NB4 (cell line): ENCODE results near the gene ATP5ME.

Experiments used
- DNase-seq: peaks from one replicate; pipeline ENCODE4 v3.0.0; 2010; ENCODE audit warnings: low read depth
- H3K4me3 ChIP-seq: one replicate; pipeline ENCODE4 v1.5.1; 2011; ENCODE audit warnings: mild to moderate bottlenecking, low read depth, low read length, moderate library complexity
- MYC ChIP-seq: IDR thresholded peaks from 2 replicates; pipeline ENCODE4 v1.6.1; 2011; ENCODE audit warnings: low read depth, low read length
- POLR2A ChIP-seq: IDR thresholded peaks from 2 replicates; pipeline ENCODE4 v1.6.1; 2011; ENCODE audit warnings: mild to moderate bottlenecking; ENCODE audit not compliant: insufficient read length; ENCODE audit errors: extremely low read depth
- TF ChIP-seq, protein P1 (sequence below): IDR thresholded peaks from one replicate; pipeline ENCODE4 v1.5.1; 2012; ENCODE audit warnings: low read depth, low read length
- TF ChIP-seq, protein P2 (sequence below): IDR thresholded peaks from 2 replicates; pipeline ENCODE4 v1.6.1; 2011; ENCODE audit warnings: low read depth, low read length

ATP5ME gene

DNA sequence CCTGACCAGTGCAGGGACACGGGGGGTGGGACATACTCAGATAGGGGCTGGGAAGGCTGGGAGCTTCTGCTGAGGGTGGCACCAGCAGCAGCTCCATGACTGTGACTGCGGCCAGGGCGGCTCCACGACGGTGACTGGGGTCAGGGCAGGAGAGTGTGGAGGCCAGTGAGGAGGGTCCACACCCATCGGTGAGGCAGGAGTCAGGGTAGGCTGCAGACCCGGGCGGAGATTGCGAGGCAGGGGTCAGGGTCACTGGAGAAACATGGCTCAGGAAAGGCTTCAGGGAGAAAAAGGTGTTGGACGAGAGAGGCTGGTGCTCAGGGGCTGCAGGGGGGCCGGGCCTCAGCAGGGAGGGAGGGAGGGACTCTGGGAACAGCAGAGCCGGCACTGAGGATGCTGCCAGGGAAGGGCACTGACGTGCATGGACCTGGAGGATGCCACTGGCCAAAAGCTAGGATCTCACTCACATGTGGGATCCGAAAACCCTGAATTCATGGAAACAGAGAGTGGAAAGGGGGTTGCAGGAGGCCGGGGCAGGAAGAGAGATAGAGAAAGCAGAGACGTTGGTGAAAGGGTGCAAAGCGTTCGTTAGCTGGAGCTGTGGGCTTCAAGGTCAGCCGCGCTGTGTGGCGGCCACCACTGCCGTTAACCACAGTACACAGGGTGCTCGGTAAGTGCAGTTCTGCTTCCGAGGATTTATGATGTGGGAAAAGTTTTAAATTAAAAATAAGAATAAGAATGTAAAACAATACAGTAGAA is 22.0 kb downstream of the ATP5ME start:
- TF ChIP-seq, protein P1, sequence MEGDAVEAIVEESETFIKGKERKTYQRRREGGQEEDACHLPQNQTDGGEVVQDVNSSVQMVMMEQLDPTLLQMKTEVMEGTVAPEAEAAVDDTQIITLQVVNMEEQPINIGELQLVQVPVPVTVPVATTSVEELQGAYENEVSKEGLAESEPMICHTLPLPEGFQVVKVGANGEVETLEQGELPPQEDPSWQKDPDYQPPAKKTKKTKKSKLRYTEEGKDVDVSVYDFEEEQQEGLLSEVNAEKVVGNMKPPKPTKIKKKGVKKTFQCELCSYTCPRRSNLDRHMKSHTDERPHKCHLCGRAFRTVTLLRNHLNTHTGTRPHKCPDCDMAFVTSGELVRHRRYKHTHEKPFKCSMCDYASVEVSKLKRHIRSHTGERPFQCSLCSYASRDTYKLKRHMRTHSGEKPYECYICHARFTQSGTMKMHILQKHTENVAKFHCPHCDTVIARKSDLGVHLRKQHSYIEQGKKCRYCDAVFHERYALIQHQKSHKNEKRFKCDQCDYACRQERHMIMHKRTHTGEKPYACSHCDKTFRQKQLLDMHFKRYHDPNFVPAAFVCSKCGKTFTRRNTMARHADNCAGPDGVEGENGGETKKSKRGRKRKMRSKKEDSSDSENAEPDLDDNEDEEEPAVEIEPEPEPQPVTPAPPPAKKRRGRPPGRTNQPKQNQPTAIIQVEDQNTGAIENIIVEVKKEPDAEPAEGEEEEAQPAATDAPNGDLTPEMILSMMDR = no peak
- TF ChIP-seq MYC (no peak), POLR2A (no peak)
- TF ChIP-seq, protein P2, sequence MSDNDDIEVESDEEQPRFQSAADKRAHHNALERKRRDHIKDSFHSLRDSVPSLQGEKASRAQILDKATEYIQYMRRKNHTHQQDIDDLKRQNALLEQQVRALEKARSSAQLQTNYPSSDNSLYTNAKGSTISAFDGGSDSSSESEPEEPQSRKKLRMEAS = no peak
- H3K4me3 ChIP-seq = no peak overlapping the region
- DNase-seq = no peak

DNA sequence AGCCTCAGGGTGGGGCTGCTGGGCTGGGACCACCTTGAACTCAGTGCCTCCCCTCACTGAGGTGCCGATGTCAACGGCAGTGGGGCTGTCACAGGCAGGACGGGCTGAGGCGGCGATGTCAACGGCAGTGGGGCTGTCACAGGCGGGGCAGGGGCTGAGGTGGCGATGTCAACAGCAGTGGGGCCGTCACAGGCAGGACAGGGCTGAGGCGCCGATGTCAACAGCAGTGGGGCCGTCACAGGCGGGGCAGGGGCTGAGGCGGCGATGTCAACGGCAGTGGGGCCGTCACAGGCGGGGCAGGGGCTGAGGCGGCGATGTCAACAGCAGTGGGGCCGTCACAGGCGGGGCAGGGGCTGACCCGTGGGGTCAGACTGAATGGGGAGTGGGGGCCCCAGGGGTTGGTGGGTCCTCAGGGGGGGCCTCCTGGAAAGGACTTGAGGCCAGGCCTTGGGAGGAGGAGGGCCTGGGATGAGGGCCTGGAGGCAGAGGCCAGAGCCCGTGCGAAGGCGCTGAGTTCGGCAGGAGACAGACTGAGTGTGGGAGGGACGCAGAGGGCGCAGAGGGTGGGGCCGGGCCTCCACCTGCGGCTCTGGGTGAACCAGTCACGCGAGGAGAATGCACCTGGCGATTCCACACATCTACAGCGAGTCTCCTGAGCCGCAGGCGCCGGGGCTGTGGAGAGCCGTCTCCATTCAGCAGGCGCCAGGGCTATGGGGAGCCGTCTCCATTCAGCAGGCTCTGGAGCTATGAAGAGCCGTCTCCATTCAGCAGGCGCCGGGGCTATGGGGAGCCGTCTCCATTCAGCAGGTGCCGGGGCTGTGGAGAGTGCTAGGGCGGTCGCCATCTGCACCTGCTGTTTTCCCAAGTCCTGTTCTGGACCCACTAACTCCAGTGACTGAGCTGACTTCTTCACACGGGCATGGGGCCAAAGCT is 22.9 kb downstream of the ATP5ME start:
- TF ChIP-seq MYC (no peak), POLR2A (no peak)
- TF ChIP-seq, protein P1 = no peak
- TF ChIP-seq, protein P2 = no peak
- no peak for DNase-seq
- no peak overlapping the region for H3K4me3 ChIP-seq

DNA sequence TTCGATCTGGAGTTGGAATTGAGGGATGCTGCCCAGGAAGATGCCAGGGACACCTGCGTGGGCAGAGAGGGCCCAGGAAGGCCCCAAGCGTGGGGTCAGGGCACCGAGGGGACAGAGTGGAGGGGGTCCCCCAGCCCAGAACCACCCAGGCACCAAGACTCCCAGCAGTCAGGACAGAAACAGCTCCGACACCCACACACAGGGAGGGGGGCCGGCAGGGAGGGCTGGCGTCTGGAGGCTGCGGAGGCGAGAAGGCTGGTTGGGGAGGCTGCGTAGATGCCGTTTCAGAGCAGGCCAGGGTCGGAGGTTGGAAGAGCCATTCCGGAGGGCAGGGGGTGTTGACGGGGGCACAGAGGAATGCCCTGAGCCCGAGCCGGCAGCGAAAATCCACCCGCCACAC is 23.6 kb downstream of the ATP5ME start:
- H3K4me3 ChIP-seq = no peak overlapping the region
- no peak for DNase-seq
- no peak for TF ChIP-seq MYC
- TF ChIP-seq POLR2A = no peak
- TF ChIP-seq, protein P2 = no peak
- TF ChIP-seq, protein P1 = no peak

DNA sequence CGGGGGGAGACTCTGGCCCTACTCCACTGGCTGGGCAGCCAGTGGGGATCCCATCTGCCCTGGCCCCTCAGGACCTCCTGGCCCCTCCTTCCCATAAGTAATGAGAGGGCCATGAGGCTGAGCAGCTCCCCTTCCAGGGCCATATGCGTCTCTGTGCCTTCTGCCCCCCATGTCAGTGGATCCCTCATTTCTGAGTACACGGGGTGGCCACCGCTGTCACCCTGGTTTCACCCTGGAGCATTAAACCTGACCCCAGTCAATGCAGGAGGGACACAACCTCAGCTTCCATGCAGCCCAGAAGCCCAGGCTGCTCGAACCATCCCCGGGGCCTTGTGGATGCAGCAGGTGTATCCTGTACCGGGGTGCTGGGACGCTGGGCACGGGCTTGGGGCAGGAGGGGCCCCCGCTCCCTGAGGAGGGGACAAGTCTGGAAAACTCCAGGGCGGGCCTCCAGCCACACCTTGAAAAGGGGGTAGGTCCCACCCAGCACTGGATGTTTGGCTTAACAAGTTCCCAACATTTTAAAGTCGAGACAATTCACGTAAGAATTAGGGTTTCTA is 24.2 kb downstream of the ATP5ME start:
- no peak for TF ChIP-seq POLR2A
- TF ChIP-seq, protein P2 = no peak
- TF ChIP-seq, protein P1 = no peak
- TF ChIP-seq MYC = no peak
- no peak overlapping the region for H3K4me3 ChIP-seq
- DNase-seq = no peak

DNA sequence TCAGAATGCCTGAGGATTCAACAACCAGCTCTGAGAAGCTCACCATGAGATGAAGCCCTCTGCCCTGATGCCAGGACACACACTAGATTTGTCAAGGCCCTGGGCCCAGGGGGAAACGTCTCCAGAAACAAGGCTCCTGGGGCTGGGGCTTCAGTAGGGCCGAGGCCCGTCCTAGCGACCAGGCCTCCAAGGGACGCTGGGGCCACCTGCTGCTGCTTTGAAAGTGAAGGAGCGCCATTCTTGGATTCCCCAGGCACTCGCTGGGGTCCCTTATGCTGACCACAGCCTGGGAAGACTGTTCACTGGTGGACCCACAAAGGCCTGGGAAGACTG is 24.8 kb downstream of the ATP5ME start:
- TF ChIP-seq, protein P2 = no peak
- TF ChIP-seq POLR2A (no peak), MYC (no peak)
- TF ChIP-seq, protein P1 = no peak
- DNase-seq = no peak
- H3K4me3 ChIP-seq = no peak overlapping the region
